HepG2 (cell line): ENCODE data around the gene SPHK1. TPM values are rescaled to one million over a fixed set of nuclear protein-coding genes. Genes with fewer than 3 reads are reported as not detected.
A peak's percentile ranks its signal among the peaks of the same experiment; 100 is the strongest.

Experiments used
- CEBPB ChIP-seq: IDR thresholded peaks from 2 replicates; pipeline ENCODE4 v1.6.1; 2011; ENCODE audit warnings: low read depth, low read length, improper control_type of control experiment, borderline replicate concordance
- CENPT ChIP-seq: sonication (generic); formaldehyde crosslinking; IDR thresholded peaks from 2 replicates; pipeline ENCODE4 v1.8.0; 2022; ENCODE audit warnings: low read depth, mild to moderate bottlenecking, moderate library complexity, missing genetic modification reagents
- ERF ChIP-seq: IDR thresholded peaks from 2 replicates; pipeline ENCODE4 v1.6.1; 2018; ENCODE audit warnings: missing biosample characterization, missing genetic modification reagents
- HNF4A ChIP-seq: sonication (generic); formaldehyde crosslinking; IDR thresholded peaks from 2 replicates; pipeline ENCODE4 v1.4.0; 2020; ENCODE audit warnings: missing genetic modification reagents
- IKZF4 ChIP-seq: sonication (generic); formaldehyde crosslinking; IDR thresholded peaks from 2 replicates; pipeline ENCODE4 v1.5.1; 2020; ENCODE audit warnings: borderline replicate concordance, mild to moderate bottlenecking, low read depth, missing genetic modification reagents; ENCODE audit errors: not compliant biosample characterization
- POGZ ChIP-seq: sonication (generic); formaldehyde crosslinking; IDR thresholded peaks from 2 replicates; pipeline ENCODE4 v1.4.0; 2020; ENCODE audit warnings: mild to moderate bottlenecking, missing genetic modification reagents
- SMAD9 ChIP-seq: sonication (generic); formaldehyde crosslinking; IDR thresholded peaks from 2 replicates; pipeline ENCODE4 v1.5.1; 2020; ENCODE audit warnings: mild to moderate bottlenecking, missing genetic modification reagents
- ZNF326 ChIP-seq: sonication (generic); formaldehyde crosslinking; IDR thresholded peaks from 2 replicates; pipeline ENCODE4 v1.4.0; 2020; ENCODE audit warnings: missing genetic modification reagents, borderline replicate concordance
- ZNF441 ChIP-seq: sonication (generic); formaldehyde crosslinking; IDR thresholded peaks from 2 replicates; pipeline ENCODE4 v1.7.0; 2021; ENCODE audit warnings: missing genetic modification reagents, borderline replicate concordance
- ZNF616 ChIP-seq: sonication (generic); formaldehyde crosslinking; IDR thresholded peaks from 2 replicates; pipeline ENCODE4 v1.5.0; 2020; ENCODE audit warnings: low read depth, mild to moderate bottlenecking, missing genetic modification reagents
- ZNF775 ChIP-seq: sonication (generic); formaldehyde crosslinking; IDR thresholded peaks from 2 replicates; pipeline ENCODE4 v1.4.0; 2020; ENCODE audit warnings: missing genetic modification reagents, mild to moderate bottlenecking, moderate library complexity, borderline replicate concordance
- ZNF816 ChIP-seq: sonication (generic); formaldehyde crosslinking; IDR thresholded peaks from 2 replicates; pipeline ENCODE4 v1.8.0; 2022; ENCODE audit warnings: missing genetic modification reagents, mild to moderate bottlenecking, borderline replicate concordance
- polyA plus RNA-seq, 8 experiments: library from polyadenylated mRNA; depleted of rRNA in 3 of 8; stranded (reverse) in 7 of 8; unstranded in 1 of 8; fragments of >200 nt; fragmentation: Illumina TruSeq in 4 of 8; extraction: Trizol in 4 of 8; gene quantifications; 2 replicates each; pipeline versions ENCODE4 v1.2.1 to v1.2.3, GENCODE V29; 2011 to 2016; ENCODE audit warnings: low read depth in 4 of 8, missing spikeins in 1 of 8, mixed read lengths in 1 of 8; ENCODE audit not compliant: insufficient read depth in 1 of 8
- total RNA-seq, 5 experiments: library from RNA; depleted of rRNA; stranded (reverse); fragments of >200 nt; fragmentation: Illumina TruSeq; extraction: Trizol; gene quantifications; 2 replicates each; pipeline ENCODE4 v1.2.3, GENCODE V29; 2016; ENCODE audit warnings: low read depth in 1 of 5
- TF ChIP-seq, protein P1 (sequence below): sonication (generic); formaldehyde crosslinking; conservative IDR thresholded peaks from 2 replicates; pipeline ENCODE4 v1.8.0; 2022; ENCODE audit warnings: mild to moderate bottlenecking, moderate library complexity, missing genetic modification reagents
- TF ChIP-seq, protein P2 (sequence below): IDR thresholded peaks from 2 replicates; pipeline ENCODE4 v1.6.1; 2016; ENCODE audit warnings: low read depth, missing genetic modification reagents, missing compliant biosample characterization
- TF ChIP-seq, protein P3 (sequence below): sonication (generic); formaldehyde crosslinking; IDR thresholded peaks from 2 replicates; pipeline ENCODE4 v1.4.0; 2020; ENCODE audit warnings: missing genetic modification reagents, borderline replicate concordance
- TF ChIP-seq, protein P4 (sequence below): sonication (generic); formaldehyde crosslinking; IDR thresholded peaks from 2 replicates; pipeline ENCODE4 v1.4.0; 2020; ENCODE audit warnings: mild to moderate bottlenecking, missing genetic modification reagents, borderline replicate concordance

SPHK1 gene
- total and polyA plus RNA-seq, 2 of the 13 experiments (the other 11 are each of a cell fraction or from before 2014, with no cell fraction given): 129 to 160 TPM

DNA sequence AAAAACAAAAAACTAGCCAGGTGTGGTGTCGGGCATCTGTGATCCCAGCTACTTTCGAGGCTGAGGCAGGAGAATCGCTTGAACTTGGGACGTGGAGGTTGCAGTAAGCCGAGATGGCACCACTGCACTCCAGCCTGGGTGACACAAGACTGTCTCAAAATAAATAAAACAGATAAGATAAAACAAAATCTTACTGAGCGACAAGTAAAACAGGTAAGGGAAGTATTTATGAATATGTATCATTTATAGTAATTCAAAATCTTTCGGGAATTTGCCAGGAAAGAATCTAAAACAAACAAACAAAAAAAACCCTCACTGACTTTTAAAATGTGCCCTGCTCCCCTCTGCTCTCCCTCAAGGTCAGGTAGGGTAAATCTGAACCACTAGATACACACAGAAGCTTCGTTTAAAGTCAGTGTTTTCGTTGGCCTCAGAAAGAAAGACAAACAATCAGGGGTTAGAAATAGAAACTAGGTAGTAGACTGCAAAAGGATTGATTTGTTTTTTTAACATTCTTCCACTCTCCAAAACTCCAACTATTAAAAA is 32.8 kb upstream of the SPHK1 start (continued):
- TF ChIP-seq, protein P1, sequence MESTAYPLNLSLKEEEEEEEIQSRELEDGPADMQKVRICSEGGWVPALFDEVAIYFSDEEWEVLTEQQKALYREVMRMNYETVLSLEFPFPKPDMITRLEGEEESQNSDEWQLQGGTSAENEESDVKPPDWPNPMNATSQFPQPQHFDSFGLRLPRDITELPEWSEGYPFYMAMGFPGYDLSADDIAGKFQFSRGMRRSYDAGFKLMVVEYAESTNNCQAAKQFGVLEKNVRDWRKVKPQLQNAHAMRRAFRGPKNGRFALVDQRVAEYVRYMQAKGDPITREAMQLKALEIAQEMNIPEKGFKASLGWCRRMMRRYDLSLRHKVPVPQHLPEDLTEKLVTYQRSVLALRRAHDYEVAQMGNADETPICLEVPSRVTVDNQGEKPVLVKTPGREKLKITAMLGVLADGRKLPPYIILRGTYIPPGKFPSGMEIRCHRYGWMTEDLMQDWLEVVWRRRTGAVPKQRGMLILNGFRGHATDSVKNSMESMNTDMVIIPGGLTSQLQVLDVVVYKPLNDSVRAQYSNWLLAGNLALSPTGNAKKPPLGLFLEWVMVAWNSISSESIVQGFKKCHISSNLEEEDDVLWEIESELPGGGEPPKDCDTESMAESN (CRISPR knock-in tag): no peak
- TF ChIP-seq ZNF775 (CRISPR knock-in tag): no peak
- no peak for TF ChIP-seq CEBPB
- TF ChIP-seq ERF (CRISPR knock-in tag): no peak
- no peak for TF ChIP-seq SMAD9 (CRISPR knock-in tag)
- TF ChIP-seq HNF4A (CRISPR knock-in tag): peak; percentile 49
- TF ChIP-seq ZNF816: 0 out of 2 replicates have a peak, but pooled peaks have one; percentile 52
- no peak for TF ChIP-seq ZNF326
- TF ChIP-seq, protein P2, sequence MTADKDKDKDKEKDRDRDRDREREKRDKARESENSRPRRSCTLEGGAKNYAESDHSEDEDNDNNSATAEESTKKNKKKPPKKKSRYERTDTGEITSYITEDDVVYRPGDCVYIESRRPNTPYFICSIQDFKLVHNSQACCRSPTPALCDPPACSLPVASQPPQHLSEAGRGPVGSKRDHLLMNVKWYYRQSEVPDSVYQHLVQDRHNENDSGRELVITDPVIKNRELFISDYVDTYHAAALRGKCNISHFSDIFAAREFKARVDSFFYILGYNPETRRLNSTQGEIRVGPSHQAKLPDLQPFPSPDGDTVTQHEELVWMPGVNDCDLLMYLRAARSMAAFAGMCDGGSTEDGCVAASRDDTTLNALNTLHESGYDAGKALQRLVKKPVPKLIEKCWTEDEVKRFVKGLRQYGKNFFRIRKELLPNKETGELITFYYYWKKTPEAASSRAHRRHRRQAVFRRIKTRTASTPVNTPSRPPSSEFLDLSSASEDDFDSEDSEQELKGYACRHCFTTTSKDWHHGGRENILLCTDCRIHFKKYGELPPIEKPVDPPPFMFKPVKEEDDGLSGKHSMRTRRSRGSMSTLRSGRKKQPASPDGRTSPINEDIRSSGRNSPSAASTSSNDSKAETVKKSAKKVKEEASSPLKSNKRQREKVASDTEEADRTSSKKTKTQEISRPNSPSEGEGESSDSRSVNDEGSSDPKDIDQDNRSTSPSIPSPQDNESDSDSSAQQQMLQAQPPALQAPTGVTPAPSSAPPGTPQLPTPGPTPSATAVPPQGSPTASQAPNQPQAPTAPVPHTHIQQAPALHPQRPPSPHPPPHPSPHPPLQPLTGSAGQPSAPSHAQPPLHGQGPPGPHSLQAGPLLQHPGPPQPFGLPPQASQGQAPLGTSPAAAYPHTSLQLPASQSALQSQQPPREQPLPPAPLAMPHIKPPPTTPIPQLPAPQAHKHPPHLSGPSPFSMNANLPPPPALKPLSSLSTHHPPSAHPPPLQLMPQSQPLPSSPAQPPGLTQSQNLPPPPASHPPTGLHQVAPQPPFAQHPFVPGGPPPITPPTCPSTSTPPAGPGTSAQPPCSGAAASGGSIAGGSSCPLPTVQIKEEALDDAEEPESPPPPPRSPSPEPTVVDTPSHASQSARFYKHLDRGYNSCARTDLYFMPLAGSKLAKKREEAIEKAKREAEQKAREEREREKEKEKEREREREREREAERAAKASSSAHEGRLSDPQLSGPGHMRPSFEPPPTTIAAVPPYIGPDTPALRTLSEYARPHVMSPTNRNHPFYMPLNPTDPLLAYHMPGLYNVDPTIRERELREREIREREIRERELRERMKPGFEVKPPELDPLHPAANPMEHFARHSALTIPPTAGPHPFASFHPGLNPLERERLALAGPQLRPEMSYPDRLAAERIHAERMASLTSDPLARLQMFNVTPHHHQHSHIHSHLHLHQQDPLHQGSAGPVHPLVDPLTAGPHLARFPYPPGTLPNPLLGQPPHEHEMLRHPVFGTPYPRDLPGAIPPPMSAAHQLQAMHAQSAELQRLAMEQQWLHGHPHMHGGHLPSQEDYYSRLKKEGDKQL (CRISPR knock-in tag): no peak
- TF ChIP-seq ZNF616 (CRISPR knock-in tag): no peak
- TF ChIP-seq, protein P3, sequence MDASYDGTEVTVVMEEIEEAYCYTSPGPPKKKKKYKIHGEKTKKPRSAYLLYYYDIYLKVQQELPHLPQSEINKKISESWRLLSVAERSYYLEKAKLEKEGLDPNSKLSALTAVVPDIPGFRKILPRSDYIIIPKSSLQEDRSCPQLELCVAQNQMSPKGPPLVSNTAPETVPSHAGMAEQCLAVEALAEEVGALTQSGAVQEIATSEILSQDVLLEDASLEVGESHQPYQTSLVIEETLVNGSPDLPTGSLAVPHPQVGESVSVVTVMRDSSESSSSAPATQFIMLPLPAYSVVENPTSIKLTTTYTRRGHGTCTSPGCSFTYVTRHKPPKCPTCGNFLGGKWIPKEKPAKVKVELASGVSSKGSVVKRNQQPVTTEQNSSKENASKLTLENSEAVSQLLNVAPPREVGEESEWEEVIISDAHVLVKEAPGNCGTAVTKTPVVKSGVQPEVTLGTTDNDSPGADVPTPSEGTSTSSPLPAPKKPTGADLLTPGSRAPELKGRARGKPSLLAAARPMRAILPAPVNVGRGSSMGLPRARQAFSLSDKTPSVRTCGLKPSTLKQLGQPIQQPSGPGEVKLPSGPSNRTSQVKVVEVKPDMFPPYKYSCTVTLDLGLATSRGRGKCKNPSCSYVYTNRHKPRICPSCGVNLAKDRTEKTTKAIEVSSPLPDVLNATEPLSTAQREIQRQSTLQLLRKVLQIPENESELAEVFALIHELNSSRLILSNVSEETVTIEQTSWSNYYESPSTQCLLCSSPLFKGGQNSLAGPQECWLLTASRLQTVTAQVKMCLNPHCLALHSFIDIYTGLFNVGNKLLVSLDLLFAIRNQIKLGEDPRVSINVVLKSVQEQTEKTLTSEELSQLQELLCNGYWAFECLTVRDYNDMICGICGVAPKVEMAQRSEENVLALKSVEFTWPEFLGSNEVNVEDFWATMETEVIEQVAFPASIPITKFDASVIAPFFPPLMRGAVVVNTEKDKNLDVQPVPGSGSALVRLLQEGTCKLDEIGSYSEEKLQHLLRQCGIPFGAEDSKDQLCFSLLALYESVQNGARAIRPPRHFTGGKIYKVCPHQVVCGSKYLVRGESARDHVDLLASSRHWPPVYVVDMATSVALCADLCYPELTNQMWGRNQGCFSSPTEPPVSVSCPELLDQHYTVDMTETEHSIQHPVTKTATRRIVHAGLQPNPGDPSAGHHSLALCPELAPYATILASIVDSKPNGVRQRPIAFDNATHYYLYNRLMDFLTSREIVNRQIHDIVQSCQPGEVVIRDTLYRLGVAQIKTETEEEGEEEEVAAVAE: no peak
- no peak for TF ChIP-seq CENPT
- TF ChIP-seq ZNF441 (CRISPR knock-in tag): 0 out of 2 replicates have a peak, but pooled peaks have one; percentile 42
- TF ChIP-seq, protein P4, sequence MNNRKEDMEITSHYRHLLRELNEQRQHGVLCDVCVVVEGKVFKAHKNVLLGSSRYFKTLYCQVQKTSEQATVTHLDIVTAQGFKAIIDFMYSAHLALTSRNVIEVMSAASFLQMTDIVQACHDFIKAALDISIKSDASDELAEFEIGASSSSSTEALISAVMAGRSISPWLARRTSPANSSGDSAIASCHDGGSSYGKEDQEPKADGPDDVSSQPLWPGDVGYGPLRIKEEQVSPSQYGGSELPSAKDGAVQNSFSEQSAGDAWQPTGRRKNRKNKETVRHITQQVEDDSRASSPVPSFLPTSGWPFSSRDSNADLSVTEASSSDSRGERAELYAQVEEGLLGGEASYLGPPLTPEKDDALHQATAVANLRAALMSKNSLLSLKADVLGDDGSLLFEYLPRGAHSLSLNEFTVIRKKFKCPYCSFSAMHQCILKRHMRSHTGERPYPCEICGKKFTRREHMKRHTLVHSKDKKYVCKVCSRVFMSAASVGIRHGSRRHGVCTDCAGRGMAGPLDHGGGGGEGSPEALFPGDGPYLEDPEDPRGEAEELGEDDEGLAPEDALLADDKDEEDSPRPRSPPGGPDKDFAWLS: no peak
- TF ChIP-seq IKZF4 (CRISPR knock-in tag): no peak
- no peak for TF ChIP-seq POGZ (CRISPR knock-in tag)
